Measurements from ENCODE around the gene GAL3ST3.

GAL3ST3 gene

GRCh38 chr11:66055021-66055420, 6.1 kb upstream of the GAL3ST3 start:
- H3K36me3 ChIP-seq (ENCODE audit: control insufficient read depth in 4 of 4, insufficient read depth in 4 of 4, low read length in 3 of 4): peaks cover 12 to 55% (median 48%) of the 10 kb centered on the region in 4 experiments
- WGBS (ENCODE audit: insufficient coverage): 100% methylated on average over 6 of the region's 7 CpGs
- H3K9me3 ChIP-seq (ENCODE audit: control extremely low read depth in 1 of 5, control insufficient read depth in 4 of 5, insufficient read depth in 2 of 5, low read depth in 1 of 5, low read length in 4 of 5): no peaks in the 10 kb centered on the region
- no peak for DNase-seq
- no peak overlapping the region for H3K27ac ChIP-seq (ENCODE audit: insufficient read depth in 1 of 2, low read depth in 1 of 2, low read length in 2 of 2, poor library complexity in 1 of 2, severe bottlenecking in 2 of 2)
- CTCF ChIA-PET: interaction anchor here (1.2 to 8.1 kb wide), 4 partner anchors 10 to 78 kb away, joined by 4 to 99 read pairs (median 10); partner anchors contain the start of gene PACS1
- H3K4me3 ChIP-seq (ENCODE audit: control insufficient read depth in 1 of 7, extremely low read depth in 1 of 7, insufficient read depth in 4 of 7, low read depth in 2 of 7, low read length in 6 of 7): no peak overlapping the region
- POLR2A ChIA-PET: no interaction called here
- peaks cover 1 to 22% (median 18%) of the 10 kb centered on the region in 4 experiments for H3K4me1 ChIP-seq (ENCODE audit: control extremely low read depth in 1 of 4, control insufficient read depth in 4 of 4, insufficient read depth in 4 of 4, low read length in 3 of 4)
- no peaks in the 10 kb centered on the region for H3K27me3 ChIP-seq (replicated peaks in 2 of 5; ENCODE audit: control insufficient read depth in 4 of 5, insufficient read depth in 5 of 5, low read length in 4 of 5)

- ChIA-PET POLR2A (interaction anchor here (1.9 to 2.2 kb wide), 2 partner anchors 11 to 18 kb away, joined by 5 to 6 read pairs; partner anchors contain the start of gene PACS1), CTCF (interaction anchor here (0.5 to 8.1 kb wide), 7 partner anchors 9 to 137 kb away, joined by 3 to 99 read pairs (median 4); partner anchors contain the start of gene PACS1)
- no peak for DNase-seq
- Histone ChIP-seq H3K27ac (ENCODE audit: insufficient read depth in 1 of 2, low read depth in 1 of 2, low read length in 2 of 2, poor library complexity in 1 of 2, severe bottlenecking in 2 of 2) (peak overlapping the region; percentile 86 to 95), H3K9me3 (ENCODE audit: control extremely low read depth in 1 of 5, control insufficient read depth in 4 of 5, insufficient read depth in 2 of 5, low read depth in 1 of 5, low read length in 4 of 5) (no peaks in the 10 kb centered on the region), H3K4me1 (ENCODE audit: control extremely low read depth in 1 of 4, control insufficient read depth in 4 of 4, insufficient read depth in 4 of 4, low read length in 3 of 4) (peaks cover 1 to 30% (median 23%) of the 10 kb centered on the region in 4 experiments), H3K27me3 (replicated peaks in 2 of 5; ENCODE audit: control insufficient read depth in 4 of 5, insufficient read depth in 5 of 5, low read length in 4 of 5) (peaks cover 0 to 3% (median 0%) of the 10 kb centered on the region in 5 experiments), H3K4me3 (ENCODE audit: control insufficient read depth in 1 of 7, extremely low read depth in 1 of 7, insufficient read depth in 4 of 7, low read depth in 2 of 7, low read length in 6 of 7) (peak overlapping the region; percentile 78 to 100 (median 98)), H3K36me3 (ENCODE audit: control insufficient read depth in 4 of 4, insufficient read depth in 4 of 4, low read length in 3 of 4) (peaks cover 4 to 33% (median 28%) of the 10 kb centered on the region in 4 experiments)
- 2% methylated on average over 15 of the region's 17 CpGs for WGBS (ENCODE audit: insufficient coverage)
Measured at GRCh38 chr11:66052664-66052982, 3.7 kb upstream of the GAL3ST3 start.

- under 1% methylated on average over 81 of the region's 84 CpGs for WGBS (ENCODE audit: insufficient coverage)
- H3K4me1 ChIP-seq (ENCODE audit: control extremely low read depth in 1 of 4, control insufficient read depth in 4 of 4, insufficient read depth in 4 of 4, low read length in 3 of 4): peaks cover 1 to 30% (median 23%) of the 10 kb centered on the region in 4 experiments
- ChIA-PET POLR2A (interaction anchor here (0.5 to 2.2 kb wide), 3 partner anchors 11 to 31 kb away, joined by 3 to 6 read pairs (median 5); partner anchors contain the start of gene PACS1), CTCF (interaction anchor here (0.5 to 8.1 kb wide), 7 partner anchors 8 to 136 kb away, joined by 3 to 99 read pairs (median 4); partner anchors contain the start of gene PACS1)
- peak within 1 kb of the TSS; percentile 78 to 100 (median 98) for H3K4me3 ChIP-seq (ENCODE audit: control insufficient read depth in 1 of 7, extremely low read depth in 1 of 7, insufficient read depth in 4 of 7, low read depth in 2 of 7, low read length in 6 of 7)
- H3K36me3 ChIP-seq (ENCODE audit: control insufficient read depth in 4 of 4, insufficient read depth in 4 of 4, low read length in 3 of 4): peaks cover 4 to 27% (median 22%) of the 10 kb centered on the region in 4 experiments
- H3K27me3 ChIP-seq (replicated peaks in 2 of 5; ENCODE audit: control insufficient read depth in 4 of 5, insufficient read depth in 5 of 5, low read length in 4 of 5): peaks cover 0 to 3% (median 0%) of the 10 kb centered on the region in 5 experiments
- H3K9me3 ChIP-seq (ENCODE audit: control extremely low read depth in 1 of 5, control insufficient read depth in 4 of 5, insufficient read depth in 2 of 5, low read depth in 1 of 5, low read length in 4 of 5): no peaks in the 10 kb centered on the region
- peak within 1 kb of the TSS; percentile 86 to 95 for H3K27ac ChIP-seq (ENCODE audit: insufficient read depth in 1 of 2, low read depth in 1 of 2, low read length in 2 of 2, poor library complexity in 1 of 2, severe bottlenecking in 2 of 2)
- peak; percentile 98 to 99 (median 99) for DNase-seq
Measured at GRCh38 chr11:66051766-66052663, 3.1 kb upstream of the GAL3ST3 start, which contains the start of gene SF3B2. TSS of gene SF3B2 (plus strand) at chr11:66052364. CDS start at chr11:66052385, 21 bp downstream.

- Histone ChIP-seq H3K4me1 (ENCODE audit: control extremely low read depth in 1 of 4, control insufficient read depth in 4 of 4, insufficient read depth in 4 of 4, low read length in 3 of 4) (peaks cover 1 to 30% (median 23%) of the 10 kb centered on the region in 4 experiments), H3K4me3 (ENCODE audit: control insufficient read depth in 1 of 7, extremely low read depth in 1 of 7, insufficient read depth in 4 of 7, low read depth in 2 of 7, low read length in 6 of 7) (peak overlapping the region; percentile 78 to 100 (median 98)), H3K27ac (ENCODE audit: insufficient read depth in 1 of 2, low read depth in 1 of 2, low read length in 2 of 2, poor library complexity in 1 of 2, severe bottlenecking in 2 of 2) (peak overlapping the region; percentile 46 to 95), H3K9me3 (ENCODE audit: control extremely low read depth in 1 of 5, control insufficient read depth in 4 of 5, insufficient read depth in 2 of 5, low read depth in 1 of 5, low read length in 4 of 5) (no peaks in the 10 kb centered on the region), H3K27me3 (replicated peaks in 2 of 5; ENCODE audit: control insufficient read depth in 4 of 5, insufficient read depth in 5 of 5, low read length in 4 of 5) (peaks cover 0 to 5% (median 0%) of the 10 kb centered on the region in 5 experiments), H3K36me3 (ENCODE audit: control insufficient read depth in 4 of 4, insufficient read depth in 4 of 4, low read length in 3 of 4) (peaks cover 4 to 21% (median 16%) of the 10 kb centered on the region in 4 experiments)
- ChIA-PET CTCF (interaction anchor here (0.9 to 8.1 kb wide), 2 partner anchors 9 to 14 kb away, joined by 3 to 99 read pairs; partner anchors contain the start of gene PACS1), POLR2A (interaction anchor here (2.2 kb wide), 1 partner anchor 19 kb away, joined by 6 read pairs; the partner anchor contains the start of gene PACS1)
- WGBS (ENCODE audit: insufficient coverage): 11% methylated on average over 6 of the region's 12 CpGs
- DNase-seq: no peak
Measured at GRCh38 chr11:66051371-66051765, 2.4 kb upstream of the GAL3ST3 start.

GRCh38 chr11:66050581-66051231, 1.7 kb upstream of the GAL3ST3 start:
- 92% methylated on average over 4 of the region's 5 CpGs for WGBS (ENCODE audit: insufficient coverage)
- peak overlapping the region in 1 of 2 experiments; percentile 95 for H3K27ac ChIP-seq (ENCODE audit: insufficient read depth in 1 of 2, low read depth in 1 of 2, low read length in 2 of 2, poor library complexity in 1 of 2, severe bottlenecking in 2 of 2)
- H3K27me3 ChIP-seq (replicated peaks in 2 of 5; ENCODE audit: control insufficient read depth in 4 of 5, insufficient read depth in 5 of 5, low read length in 4 of 5): peaks cover 0 to 5% (median 0%) of the 10 kb centered on the region in 5 experiments
- H3K4me3 ChIP-seq (ENCODE audit: control insufficient read depth in 1 of 7, extremely low read depth in 1 of 7, insufficient read depth in 4 of 7, low read depth in 2 of 7, low read length in 6 of 7): peak overlapping the region in 1 of 7 experiments; percentile 78
- CTCF ChIA-PET: interaction anchor here (0.6 to 8.1 kb wide), 3 partner anchors 8 to 32 kb away, joined by 3 to 99 read pairs (median 4); partner anchors contain the start of gene PACS1
- peaks cover 4 to 15% (median 10%) of the 10 kb centered on the region in 4 experiments for H3K36me3 ChIP-seq (ENCODE audit: control insufficient read depth in 4 of 4, insufficient read depth in 4 of 4, low read length in 3 of 4)
- POLR2A ChIA-PET: interaction anchor here (0.7 to 2.2 kb wide), 3 partner anchors 12 to 473 kb away, joined by 3 to 6 read pairs (median 5); partner anchors contain the start of gene PACS1
- H3K4me1 ChIP-seq (ENCODE audit: control extremely low read depth in 1 of 4, control insufficient read depth in 4 of 4, insufficient read depth in 4 of 4, low read length in 3 of 4): peaks cover 1 to 30% (median 23%) of the 10 kb centered on the region in 4 experiments
- no peak for DNase-seq
- no peaks in the 10 kb centered on the region for H3K9me3 ChIP-seq (ENCODE audit: control extremely low read depth in 1 of 5, control insufficient read depth in 4 of 5, insufficient read depth in 2 of 5, low read depth in 1 of 5, low read length in 4 of 5)

- H3K36me3 ChIP-seq (ENCODE audit: control insufficient read depth in 4 of 4, insufficient read depth in 4 of 4, low read length in 3 of 4): no peaks in the 10 kb centered on the region
- 90% methylated on average over 11 of the region's 11 CpGs for WGBS (ENCODE audit: insufficient coverage)
- no peaks in the 10 kb centered on the region for H3K9me3 ChIP-seq (ENCODE audit: control extremely low read depth in 1 of 5, control insufficient read depth in 4 of 5, insufficient read depth in 2 of 5, low read depth in 1 of 5, low read length in 4 of 5)
- H3K4me1 ChIP-seq (ENCODE audit: control extremely low read depth in 1 of 4, control insufficient read depth in 4 of 4, insufficient read depth in 4 of 4, low read length in 3 of 4): peaks cover 1 to 31% (median 18%) of the 10 kb centered on the region in 4 experiments
- DNase-seq: no peak
- peaks cover 0 to 5% (median 0%) of the 10 kb centered on the region in 5 experiments for H3K27me3 ChIP-seq (replicated peaks in 2 of 5; ENCODE audit: control insufficient read depth in 4 of 5, insufficient read depth in 5 of 5, low read length in 4 of 5)
- CTCF ChIA-PET: interaction anchor here (0.9 to 5.3 kb wide), 6 partner anchors 8 to 26 kb away, joined by 3 to 29 read pairs (median 20); no protein-coding TSS in a partner anchor
- POLR2A ChIA-PET: interaction anchor here (0.7 kb wide), 1 partner anchor 221 kb away, joined by 3 read pairs; no protein-coding TSS in a partner anchor
- H3K4me3 ChIP-seq (ENCODE audit: control insufficient read depth in 1 of 7, extremely low read depth in 1 of 7, insufficient read depth in 4 of 7, low read depth in 2 of 7, low read length in 6 of 7): no peak overlapping the region
- no peak overlapping the region for H3K27ac ChIP-seq (ENCODE audit: insufficient read depth in 1 of 2, low read depth in 1 of 2, low read length in 2 of 2, poor library complexity in 1 of 2, severe bottlenecking in 2 of 2)
Measured at GRCh38 chr11:66047541-66048365, 1.2 kb downstream of the GAL3ST3 start.
